IMR-90 (cell line): ENCODE data around the gene GPHA2. TPM values are rescaled to one million over a fixed set of nuclear protein-coding genes. Genes with fewer than 3 reads are reported as not detected.

Experiments used
- ATAC-seq: fragments of 200-7000 bp; cut with Tn5 transposase; 2 replicates; pipeline ENCODE4 v1.9.1; 2020; ENCODE audit warnings: low read depth, mild to moderate bottlenecking, moderate library complexity
- BruUV-seq: library from RNA; stranded (reverse); fragments of 400-500 nt; replicated peaks from 2 replicates; lab custom pipeline; 2021; lab: Mats Ljungman, UMichigan
- CTCF ChIA-PET: fragments of 300-600 bp; formaldehyde crosslinking; extraction: SDS; loops from one replicate; lab custom pipeline; 2021; ENCODE audit warnings: antibody characterized with exemption; lab: Yijun Ruan, JAX
- POLR2A ChIA-PET: fragments of 300-600 bp; sonication (Branson Sonifier 250); formaldehyde crosslinking; loops from one replicate; lab custom pipeline; 2022; ENCODE audit warnings: antibody characterized with exemption; ENCODE audit not compliant: unreplicated experiment; lab: Charles Lee
- DNase-seq: peaks from one replicate; pipeline ENCODE4 v3.0.0; 2013
- H2AFZ ChIP-seq: replicated peaks from 2 replicates; pipeline ENCODE3; 2013; ENCODE audit warnings: low read length, mild to moderate bottlenecking; ENCODE audit not compliant: poor library complexity
- H2AK5ac ChIP-seq: 2 replicates; pipeline ENCODE4 v1.6.1; 2013; ENCODE audit warnings: low read depth, low read length, inconsistent platforms
- H2AK9ac ChIP-seq: replicated peaks from 2 replicates; pipeline ENCODE3; 2013; ENCODE audit warnings: mild to moderate bottlenecking, low read depth, low read length, moderate library complexity; ENCODE audit not compliant: poor library complexity
- H2BK120ac ChIP-seq: 2 replicates; pipeline ENCODE4 v1.6.1; 2013; ENCODE audit warnings: low read depth, low read length, inconsistent platforms
- H2BK15ac ChIP-seq: 3 replicates; pipeline ENCODE4 v1.6.1; 2013; ENCODE audit warnings: low read depth, low read length, inconsistent platforms
- H2BK20ac ChIP-seq: 2 replicates; pipeline ENCODE4 v1.6.1; 2013; ENCODE audit warnings: low read depth, mild to moderate bottlenecking, inconsistent platforms, low read length, moderate library complexity
- H2BK5ac ChIP-seq: 2 replicates; pipeline ENCODE4 v1.6.1; 2013; ENCODE audit warnings: mild to moderate bottlenecking, low read depth, low read length, inconsistent platforms; ENCODE audit not compliant: poor library complexity, severe bottlenecking
- H3K14ac ChIP-seq: replicated peaks from 2 replicates; pipeline ENCODE4 v1.6.1; 2013; ENCODE audit warnings: low read depth, low read length, inconsistent platforms
- H3K18ac ChIP-seq: 2 replicates; pipeline ENCODE4 v1.6.1; 2013; ENCODE audit warnings: low read depth, low read length, control low read depth
- H3K23ac ChIP-seq: 2 replicates; pipeline ENCODE4 v1.6.1; 2013; ENCODE audit warnings: low read depth, low read length, inconsistent platforms
- H3K27ac ChIP-seq: 2 replicates; pipeline ENCODE4 v1.5.1; 2013; ENCODE audit warnings: mild to moderate bottlenecking, control low read depth, low read length; ENCODE audit not compliant: insufficient read depth
- H3K27me3 ChIP-seq: 2 replicates; pipeline ENCODE4 v1.6.1; 2013; ENCODE audit warnings: low read length; ENCODE audit not compliant: control insufficient read depth, insufficient read depth
- H3K36me3 ChIP-seq: 2 replicates; pipeline ENCODE4 v1.6.1; 2013; ENCODE audit warnings: low read length, mixed read lengths; ENCODE audit not compliant: control insufficient read depth, insufficient read depth
- H3K4ac ChIP-seq: 2 replicates; pipeline ENCODE4 v1.6.1; 2013; ENCODE audit warnings: low read depth, low read length, inconsistent platforms
- H3K4me1 ChIP-seq: 2 replicates; pipeline ENCODE4 v1.6.1; 2013; ENCODE audit warnings: low read length, mixed read lengths; ENCODE audit not compliant: control insufficient read depth, insufficient read depth
- H3K4me2 ChIP-seq: 2 replicates; pipeline ENCODE4 v1.6.1; 2013; ENCODE audit warnings: low read depth, mild to moderate bottlenecking, control low read depth, low read length, moderate library complexity
- H3K4me3 ChIP-seq: 2 replicates; pipeline ENCODE4 v1.5.1; 2013; ENCODE audit warnings: low read depth, mild to moderate bottlenecking, control low read depth, low read length, moderate library complexity; ENCODE audit not compliant: insufficient read depth
- H3K56ac ChIP-seq: 2 replicates; pipeline ENCODE4 v1.6.1; 2013; ENCODE audit warnings: low read length, inconsistent platforms; ENCODE audit not compliant: insufficient read depth; ENCODE audit errors: extremely low read depth
- H3K79me1 ChIP-seq, 2 experiments: 2 replicates each; pipeline ENCODE4 v1.6.1; 2013; ENCODE audit warnings: low read length in 2 of 2, inconsistent platforms in 1 of 2, low read depth in 1 of 2
- H3K9ac ChIP-seq: 2 replicates; pipeline ENCODE4 v1.6.1; 2013; ENCODE audit warnings: low read depth, low read length, control low read depth
- H3K9me1 ChIP-seq: 2 replicates; pipeline ENCODE4 v1.6.1; 2013; ENCODE audit warnings: low read length, inconsistent platforms; ENCODE audit not compliant: insufficient read depth
- H3K9me3 ChIP-seq: 2 replicates; pipeline ENCODE4 v1.6.1; 2013; ENCODE audit warnings: low read length; ENCODE audit not compliant: control insufficient read depth, insufficient read depth
- H4K20me1 ChIP-seq: 2 replicates; pipeline ENCODE4 v1.6.1; 2013; ENCODE audit warnings: low read length, inconsistent platforms; ENCODE audit not compliant: insufficient read depth
- H4K5ac ChIP-seq: 2 replicates; pipeline ENCODE4 v1.6.1; 2013; ENCODE audit warnings: mild to moderate bottlenecking, low read depth, low read length, control low read depth
- H4K8ac ChIP-seq, 2 experiments: 2 replicates each; pipeline ENCODE4 v1.6.1; 2013; ENCODE audit warnings: low read depth in 2 of 2, low read length in 2 of 2, control low read depth in 1 of 2, inconsistent platforms in 1 of 2
- H4K91ac ChIP-seq: 2 replicates; pipeline ENCODE4 v1.6.1; 2013; ENCODE audit warnings: low read depth, low read length, inconsistent platforms; ENCODE audit not compliant: insufficient read depth
- BHLHE40 ChIP-seq: fragments of 150-350 bp; IDR thresholded peaks from 2 replicates; pipeline ENCODE4 v1.6.1; 2016; ENCODE audit warnings: mild to moderate bottlenecking, low read depth, low read length
- CEBPB ChIP-seq: IDR thresholded peaks from 2 replicates; pipeline ENCODE4 v1.6.1; 2012; ENCODE audit warnings: low read depth, low read length, improper control_type of control experiment
- CHD1 ChIP-seq: IDR thresholded peaks from 2 replicates; pipeline ENCODE4 v1.6.1; 2012; ENCODE audit warnings: low read depth, low read length, improper control_type of control experiment
- ELK1 ChIP-seq: fragments of 150-350 bp; IDR thresholded peaks from 2 replicates; pipeline ENCODE4 v1.6.1; 2016; ENCODE audit warnings: low read depth, mild to moderate bottlenecking, low read length, moderate library complexity, borderline replicate concordance
- FOS ChIP-seq: fragments of 150-350 bp; IDR thresholded peaks from 2 replicates; pipeline ENCODE4 v1.6.1; 2016; ENCODE audit warnings: low read depth, low read length
- MAFK ChIP-seq: IDR thresholded peaks from 2 replicates; pipeline ENCODE4 v1.6.1; 2012; ENCODE audit warnings: low read depth, low read length, improper control_type of control experiment
- MAZ ChIP-seq: IDR thresholded peaks from 2 replicates; pipeline ENCODE4 v1.6.1; 2012; ENCODE audit warnings: low read depth, mild to moderate bottlenecking, low read length, improper control_type of control experiment, moderate library complexity, borderline replicate concordance
- MXI1 ChIP-seq: IDR thresholded peaks from 2 replicates; pipeline ENCODE4 v1.6.1; 2012; ENCODE audit warnings: low read depth, mild to moderate bottlenecking, low read length, moderate library complexity, borderline replicate concordance
- NFE2L2 ChIP-seq: fragments of 150-350 bp; IDR thresholded peaks from 2 replicates; pipeline ENCODE4 v1.6.1; 2016; ENCODE audit warnings: low read depth, mild to moderate bottlenecking, low read length
- POLR2A ChIP-seq: IDR thresholded peaks from 2 replicates; pipeline ENCODE4 v1.6.1; 2012; ENCODE audit warnings: mild to moderate bottlenecking, low read depth, low read length
- RAD21 ChIP-seq: IDR thresholded peaks from 2 replicates; pipeline ENCODE4 v1.6.1; 2012; ENCODE audit warnings: low read length, improper control_type of control experiment
- RCOR1 ChIP-seq: IDR thresholded peaks from 2 replicates; pipeline ENCODE4 v1.6.1; 2012; ENCODE audit warnings: mild to moderate bottlenecking, low read length, improper control_type of control experiment; ENCODE audit not compliant: insufficient replicate concordance
- RFX5 ChIP-seq: IDR thresholded peaks from 2 replicates; pipeline ENCODE4 v1.8.0; 2012; ENCODE audit warnings: low read depth, mild to moderate bottlenecking, low read length, moderate library complexity
- SMC3 ChIP-seq: fragments of 150-350 bp; IDR thresholded peaks from 2 replicates; pipeline ENCODE4 v1.6.1; 2016; ENCODE audit warnings: low read depth, mild to moderate bottlenecking, antibody characterized with exemption, low read length, moderate library complexity
- USF2 ChIP-seq: fragments of 150-350 bp; IDR thresholded peaks from 2 replicates; pipeline ENCODE4 v1.6.1; 2017; ENCODE audit warnings: mild to moderate bottlenecking, antibody characterized with exemption, low read length, low read depth
- WGBS, 2 experiments: methylation state at CpG; one replicate each; pipeline versions ENCODE4 v1.1.5 to v1.1.7; 2013; ENCODE audit warnings: missing lambda C conversion rate in 2 of 2; ENCODE audit not compliant: insufficient read length in 1 of 2; ENCODE audit errors: extremely low coverage in 2 of 2; 5-methylcytosine and 5-hydroxymethylcytosine counted together
- dilution Hi-C: fragments of 300-500 bp; cut with HindIII; formaldehyde crosslinking; loops from one replicate; pipeline ENCODE4 v1.14.3; 2018; ENCODE audit warnings: low sequenced_read_pairs; ENCODE audit not compliant: unreplicated experiment
- in situ Hi-C: fragments of 300-500 bp; cut with MboI; formaldehyde crosslinking; loops from 3 replicates; pipeline ENCODE4 v1.14.3; 2019; ENCODE audit warnings: low sequenced_read_pairs, inconsistent platforms, mixed read lengths
- intact Hi-C: fragments of 100-400 bp; cut with micrococcal nuclease; formaldehyde crosslinking; loops from 2 replicates; pipeline ENCODE4 v1.10.0; 2022
- polyA plus RNA-seq, 3 experiments: library from polyadenylated mRNA; depleted of rRNA; stranded (reverse); fragments of >200 nt; gene quantifications; 2 replicates each; pipeline ENCODE4 v1.2.3, GENCODE V29; 2012; ENCODE audit warnings: low replicate concordance in 1 of 3
- total RNA-seq: library from RNA; depleted of rRNA; stranded (reverse); fragments of >200 nt; gene quantifications from 2 replicates; pipeline ENCODE4 v1.2.3, GENCODE V29; 2012

Gene GPHA2
- total and polyA plus RNA-seq, 2 of the 4 experiments (the other 2 are of a cell fraction) = not detected

GRCh38 chr11:64920124-64920523 is 15.6 kb downstream of the GPHA2 start:
- H3K4me2 ChIP-seq = no peak overlapping the region
- no peak overlapping the region for H3K27ac ChIP-seq
- no peak overlapping the region for H4K91ac ChIP-seq
- no TSS peak for BruUV-seq
- H2AFZ ChIP-seq = no peak overlapping the region
- H4K5ac ChIP-seq = no peak overlapping the region
- H2BK120ac ChIP-seq = no peak overlapping the region
- peaks cover 10% of the 10 kb centered on the region for H3K4me1 ChIP-seq
- H2AK5ac ChIP-seq = no peak overlapping the region
- dilution Hi-C loops = no loop called here
- intact Hi-C loops = no loop called here
- no peak overlapping the region for H3K23ac ChIP-seq
- no peaks in the 10 kb centered on the region for H3K27me3 ChIP-seq
- in situ Hi-C loops = loop anchor here (5.0 kb wide), 1 partner anchor 87 kb away; no protein-coding TSS in a partner anchor
- H2BK5ac ChIP-seq = no peak overlapping the region
- H3K9me1 ChIP-seq = 0 out of 2 replicates have a peak, but pooled peaks cover 6% of the 10 kb centered on the region
- H3K4ac ChIP-seq = no peak overlapping the region
- no peak overlapping the region for H3K9ac ChIP-seq
- no peak overlapping the region for H3K4me3 ChIP-seq
- CTCF ChIA-PET = no interaction called here
- no peaks in the 10 kb centered on the region for H3K36me3 ChIP-seq
- H4K8ac ChIP-seq = no peak overlapping the region
- DNase-seq (no peak), ATAC-seq (no peak)
- no peaks in the 10 kb centered on the region; the same call in 1 of the 2 replicates for H4K20me1 ChIP-seq
- H2AK9ac ChIP-seq = no peak overlapping the region
- no peak overlapping the region for H3K14ac ChIP-seq
- TF ChIP-seq MAZ = no peak
- no peak for TF ChIP-seq POLR2A
- no peak for TF ChIP-seq BHLHE40
- no peak for TF ChIP-seq CEBPB
- no peak for TF ChIP-seq RFX5
- TF ChIP-seq CHD1 = no peak
- TF ChIP-seq MXI1 = no peak
- no peak for TF ChIP-seq NFE2L2
- TF ChIP-seq ELK1 = no peak
- TF ChIP-seq FOS = no peak
- no peak for TF ChIP-seq RCOR1
- no peak for TF ChIP-seq RAD21
- TF ChIP-seq MAFK = no peak
- no peak for TF ChIP-seq USF2
- TF ChIP-seq SMC3 = no peak
- peaks cover 10 to 25% of the 10 kb centered on the region in 2 experiments for H3K79me1 ChIP-seq
- POLR2A ChIA-PET = no interaction called here
- H3K56ac ChIP-seq = no peak overlapping the region
- H2BK15ac ChIP-seq = no peak overlapping the region
- H3K18ac ChIP-seq = no peak overlapping the region
- no peak overlapping the region for H2BK20ac ChIP-seq
- no CpG with 5 or more reads among the region's 2 CpGs for WGBS, 2 experiments
- H3K9me3 ChIP-seq = no peaks in the 10 kb centered on the region
